KG1 (cell line): ENCODE results near the gene CCDC63.
"Not testable (repeated sequence)": the region's sequence is repeated elsewhere in the genome, so short reads cannot be mapped to it uniquely, and the experiment has no call there.

Source experiments
- DNase-seq: peaks from one replicate; lab custom pipeline; 2025; lab: John Stamatoyannopoulos, UW

CCDC63 gene

GRCh38 chr12:110844551-110845338, 2.0 kb upstream of the CCDC63 start:
- DNase-seq, result no peak

- no peak for DNase-seq
Measured at GRCh38 chr12:110845339-110845682, 1.5 kb upstream of the CCDC63 start.

- no peak for DNase-seq
Measured at GRCh38 chr12:110848314-110848923, 1.6 kb downstream of the CCDC63 start.

- no peak for DNase-seq
Measured at GRCh38 chr12:110849221-110849620, 2.4 kb downstream of the CCDC63 start.

- DNase-seq, result no peak
Measured at GRCh38 chr12:110849748-110850403, 3.1 kb downstream of the CCDC63 start.

- no peak for DNase-seq
Measured at GRCh38 chr12:110850762-110851161, 4.0 kb downstream of the CCDC63 start.

GRCh38 chr12:110853836-110854235, 7.0 kb downstream of the CCDC63 start:
- no peak for DNase-seq

- DNase-seq, result no peak
Measured at GRCh38 chr12:110856542-110856941, 9.8 kb downstream of the CCDC63 start.

GRCh38 chr12:110857528-110857927, 10.7 kb downstream of the CCDC63 start:
- no peak for DNase-seq

- DNase-seq, result not testable (repeated sequence)
Measured at GRCh38 chr12:110857954-110858353, 11.2 kb downstream of the CCDC63 start.

GRCh38 chr12:110858848-110859247, 12.1 kb downstream of the CCDC63 start:
- no peak for DNase-seq

- DNase-seq, result peak; percentile 69
Measured at GRCh38 chr12:110860833-110861296, 14.1 kb downstream of the CCDC63 start.

GRCh38 chr12:110861729-110862128, 14.9 kb downstream of the CCDC63 start:
- no peak for DNase-seq

- no peak for DNase-seq
Measured at GRCh38 chr12:110862329-110862728, 15.5 kb downstream of the CCDC63 start.

- DNase-seq, result no peak
Measured at GRCh38 chr12:110863161-110863560, 16.4 kb downstream of the CCDC63 start.

- DNase-seq, result no peak
Measured at GRCh38 chr12:110865521-110865920, 18.7 kb downstream of the CCDC63 start.

GRCh38 chr12:110869026-110869425, 22.2 kb downstream of the CCDC63 start:
- DNase-seq, result no peak

- no peak for DNase-seq
Measured at GRCh38 chr12:110869803-110870202, 23.0 kb downstream of the CCDC63 start.

GRCh38 chr12:110872100-110872499, 25.3 kb downstream of the CCDC63 start:
- DNase-seq, result no peak

- DNase-seq, result no peak
Measured at GRCh38 chr12:110874351-110874750, 27.6 kb downstream of the CCDC63 start.

- DNase-seq, result no peak
Measured at GRCh38 chr12:110874781-110875180, 28.0 kb downstream of the CCDC63 start.

GRCh38 chr12:110880651-110881050, 33.9 kb downstream of the CCDC63 start:
- DNase-seq, result no peak

- no peak for DNase-seq
Measured at GRCh38 chr12:110883251-110883650, 36.5 kb downstream of the CCDC63 start.
